DMS114 treated with DMSO at 0.1 percent for 48 hours (cell line): ENCODE results near the gene KDM4B.
"Not testable (repeated sequence)": the region's sequence is repeated elsewhere in the genome, so short reads cannot be mapped to it uniquely, and the experiment has no call there.

Source experiments
- DNase-seq: peaks from one replicate; lab custom pipeline; 2025; ENCODE audit not compliant: unreplicated experiment; lab: John Stamatoyannopoulos, UW

Gene KDM4B

DNA sequence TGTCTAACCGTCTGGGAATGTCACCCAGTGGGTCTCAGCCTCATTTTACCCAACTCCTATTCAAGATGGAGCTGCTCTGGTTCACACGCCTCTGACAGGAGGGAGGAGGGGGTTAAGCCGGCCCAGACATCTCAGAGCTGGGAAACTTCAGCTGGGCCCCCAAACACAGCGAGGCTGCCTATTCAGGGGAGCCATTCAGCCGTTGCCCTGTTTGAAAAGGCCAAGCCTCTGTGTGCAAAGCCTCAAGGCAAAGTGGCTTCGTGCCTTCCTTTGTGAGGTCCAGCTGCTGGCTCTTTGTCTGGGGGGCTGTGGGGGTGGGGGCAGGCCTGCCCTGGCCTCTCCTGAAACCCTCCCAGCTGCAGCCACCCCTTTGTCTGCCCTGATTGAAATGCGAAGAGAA, 224.3 kb downstream of the KDM4B start:
- DNase-seq = no peak

DNA sequence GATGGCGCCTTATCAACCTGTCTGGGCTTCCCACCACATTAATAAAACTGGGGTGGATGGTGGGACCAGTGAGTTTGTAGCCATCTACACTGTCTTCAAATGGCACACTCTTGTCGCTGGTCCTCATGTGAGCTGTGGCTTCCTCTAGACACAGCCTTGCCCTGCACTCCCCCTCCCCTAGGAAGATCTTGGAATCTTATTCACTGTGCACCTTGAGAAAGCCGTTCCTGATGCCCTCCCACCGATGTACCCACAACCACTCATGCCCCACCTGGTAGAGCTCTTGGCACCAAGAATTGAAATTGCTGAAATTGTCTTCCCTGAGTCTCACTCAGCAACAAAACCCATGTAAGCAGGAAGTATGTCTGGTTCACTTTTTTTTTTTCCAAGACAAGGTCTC, 225.7 kb downstream of the KDM4B start:
- DNase-seq = no peak

DNA sequence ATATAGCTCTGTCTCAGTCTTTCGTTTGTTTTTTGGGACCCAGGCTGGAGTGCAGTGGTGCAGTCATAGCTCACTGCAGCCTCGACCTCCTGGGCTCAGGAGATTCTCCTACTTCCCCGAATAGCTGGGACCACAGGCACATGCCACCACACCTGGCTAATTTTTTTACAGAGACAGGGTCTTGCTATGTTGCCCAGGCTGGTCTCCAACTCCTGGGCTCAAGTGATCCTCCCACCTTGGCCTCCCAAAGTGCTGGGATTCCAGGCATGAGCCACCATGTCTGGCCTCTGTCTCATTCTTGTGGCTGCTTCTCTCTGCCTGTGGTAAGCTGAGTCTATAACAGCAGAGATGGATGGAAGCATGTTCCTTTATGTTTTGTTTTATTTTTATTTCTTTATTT, 226.7 kb downstream of the KDM4B start:
- not testable (repeated sequence) for DNase-seq

DNA sequence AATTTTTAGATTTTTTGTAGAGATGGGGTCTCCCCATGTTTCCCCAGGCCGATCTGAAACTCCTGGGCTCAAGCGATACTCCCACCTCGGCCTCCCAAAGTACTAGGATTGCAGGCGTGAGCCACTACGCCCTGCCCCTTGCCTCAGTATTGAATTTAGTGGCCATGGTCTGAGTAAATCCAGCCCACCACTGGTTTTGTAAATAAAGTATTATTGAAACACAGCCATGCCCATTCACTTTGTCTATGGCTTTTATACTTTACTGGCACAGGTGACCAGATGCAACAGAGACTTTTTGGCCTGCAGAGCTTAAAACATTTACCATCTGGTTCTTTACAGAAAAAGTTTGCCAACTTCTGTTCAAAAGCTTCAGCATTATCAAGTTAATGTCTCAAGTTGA, 227.9 kb downstream of the KDM4B start:
- no peak for DNase-seq

DNA sequence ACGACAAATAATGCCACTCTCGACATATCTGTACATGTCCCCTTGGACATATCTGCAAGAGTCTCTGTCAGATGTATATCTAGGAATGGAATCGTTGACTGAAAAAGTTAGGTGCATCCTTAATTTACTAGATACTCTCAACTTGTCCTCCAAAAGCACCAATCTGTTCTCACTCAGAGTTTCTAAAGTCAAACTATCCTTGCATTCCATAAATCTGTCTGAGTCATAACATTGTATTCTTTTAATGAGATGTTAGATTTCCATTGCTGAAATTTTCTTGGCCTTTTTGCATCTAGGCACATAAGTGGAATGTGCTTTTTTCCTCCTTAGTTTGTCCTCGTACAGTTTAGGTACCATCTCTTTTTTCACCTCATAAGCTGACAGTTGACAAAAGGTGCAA, 231.9 kb downstream of the KDM4B start:
- DNase-seq = no peak

DNA sequence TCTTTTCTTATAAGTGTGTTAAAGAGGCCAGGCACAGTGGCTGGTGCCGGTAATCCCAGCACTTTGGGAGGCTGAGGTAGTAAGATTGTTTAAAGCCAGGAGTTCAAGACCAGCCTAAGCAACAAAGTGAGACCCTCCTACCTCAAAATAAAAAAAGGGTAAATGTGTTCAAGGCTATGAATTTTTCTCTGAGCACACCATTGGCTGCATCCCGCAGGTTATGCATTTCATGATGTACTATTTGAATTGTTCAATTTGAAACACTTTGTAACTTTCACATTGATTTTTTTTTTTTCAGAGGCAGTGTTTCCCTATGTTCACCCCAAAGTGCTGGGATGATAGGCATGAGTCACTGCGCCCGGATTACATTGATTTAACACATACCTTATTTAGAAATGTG, 233.6 kb downstream of the KDM4B start:
- no peak for DNase-seq
